Temporal lobe (tissue), 2 donors: ENCODE results near the gene NBEAL2. TPM values are rescaled to one million over a fixed set of nuclear protein-coding genes. Genes with fewer than 3 reads are reported as not detected.

ENCODE experiments used
- small RNA-seq: library from RNA; depleted of rRNA; stranded (forward); fragments of <200 nt; gene quantifications from one replicate; pipeline ENCODE3, GENCODE V24; 2014; ENCODE audit warnings: low replicate concordance
- total RNA-seq: library from RNA; depleted of rRNA; stranded (reverse); fragments of >200 nt; gene quantifications from one replicate; pipeline ENCODE4 v1.2.3, GENCODE V29; 2014

The NBEAL2 gene
- total RNA-seq, 1 donor from 2014 or later, result 3.2 TPM

Small RNA genes within 50 kb of the gene (small RNA-seq; reads per million reads assigned to genes)
- not detected for gene MRPL57P3

Other genes with a start within 250 kb of the NBEAL2 start
- 0.49 TPM for gene MYL3, start 116.2 kb upstream of the NBEAL2 start, total RNA-seq
- gene PTH1R, start 101.9 kb upstream of the NBEAL2 start, total RNA-seq, result 0.98 TPM
- gene CCDC12, start 2.9 kb upstream of the NBEAL2 start, total RNA-seq, result 14.3 TPM
- gene SETD2, start 184.4 kb downstream of the NBEAL2 start, total RNA-seq, result 81.1 TPM